Skeletal muscle tissue (tissue), 2 donors: ENCODE data around the gene ABHD12B. TPM values are rescaled to one million over a fixed set of nuclear protein-coding genes. Genes with fewer than 3 reads are reported as not detected.

Experiments
- small RNA-seq: library from RNA; depleted of rRNA; stranded (forward); fragments of <200 nt; gene quantifications from one replicate; pipeline ENCODE3, GENCODE V24; 2014
- total RNA-seq: library from RNA; depleted of rRNA; stranded (reverse); fragments of >200 nt; gene quantifications from one replicate; pipeline ENCODE4 v1.2.3, GENCODE V29; 2014

The ABHD12B gene
- total RNA-seq, 1 donor from 2014 or later = not detected

Small RNAs within 50 kb of the gene (small RNA-seq; reads per million reads assigned to genes)
- not detected for gene RF00593

Other genes with a start within 250 kb of the ABHD12B start
- gene SAV1, start 203.7 kb upstream of the ABHD12B start, total RNA-seq = 16.7 TPM
- gene NIN, start 40.9 kb upstream of the ABHD12B start, total RNA-seq = 24.0 TPM
- gene PYGL, start 72.4 kb downstream of the ABHD12B start, total RNA-seq = 32.9 TPM
- 1.0 TPM for gene TRIM9, start 223.1 kb downstream of the ABHD12B start, total RNA-seq